Chondrocyte (in vitro differentiated cells): ENCODE results near the gene RNF168. TPM values are rescaled to one million over a fixed set of nuclear protein-coding genes. Genes with fewer than 3 reads are reported as not detected.

Source experiments
- DNase-seq: peaks from one replicate; pipeline ENCODE4 v3.0.0; 2021; ENCODE audit warnings: mixed read lengths, low spot score
- H3K27ac Mint-ChIP-seq: one replicate; pipeline ENCODE4 v1.8.0; 2021; ENCODE audit warnings: mild to moderate bottlenecking, moderate library complexity, mixed read lengths; ENCODE audit not compliant: unreplicated experiment
- H3K27me3 Mint-ChIP-seq: 2 replicates; pipeline ENCODE4 v1.8.0; 2021; ENCODE audit warnings: low read depth, mixed read lengths
- H3K36me3 Mint-ChIP-seq: 2 replicates; pipeline ENCODE4 v1.8.0; 2021; ENCODE audit warnings: low read depth, mixed read lengths
- H3K4me1 Mint-ChIP-seq: 2 replicates; pipeline ENCODE4 v1.8.0; 2021; ENCODE audit warnings: low read depth, mild to moderate bottlenecking, mixed read lengths
- H3K4me3 Mint-ChIP-seq: one replicate; pipeline ENCODE4 v1.8.0; 2021; ENCODE audit warnings: mild to moderate bottlenecking, moderate library complexity, mixed read lengths; ENCODE audit not compliant: unreplicated experiment
- H3K9me3 Mint-ChIP-seq: 2 replicates; pipeline ENCODE4 v1.8.0; 2021; ENCODE audit warnings: low read depth, mixed read lengths
- total RNA-seq: library from RNA; stranded (reverse); gene quantifications from 3 replicates; pipeline ENCODE4 v1.2.1, GENCODE V29; 2021
- TF ChIP-seq, protein P1 (sequence below): fragments of 200-600 bp; sonication (generic); IDR thresholded peaks from 2 replicates; pipeline ENCODE4 v1.5.0; 2021; ENCODE audit warnings: antibody characterized with exemption, mild to moderate bottlenecking, moderate library complexity

RNF168 gene
- total RNA-seq, 1 donor from 2014 or later = 19.5 TPM

DNA sequence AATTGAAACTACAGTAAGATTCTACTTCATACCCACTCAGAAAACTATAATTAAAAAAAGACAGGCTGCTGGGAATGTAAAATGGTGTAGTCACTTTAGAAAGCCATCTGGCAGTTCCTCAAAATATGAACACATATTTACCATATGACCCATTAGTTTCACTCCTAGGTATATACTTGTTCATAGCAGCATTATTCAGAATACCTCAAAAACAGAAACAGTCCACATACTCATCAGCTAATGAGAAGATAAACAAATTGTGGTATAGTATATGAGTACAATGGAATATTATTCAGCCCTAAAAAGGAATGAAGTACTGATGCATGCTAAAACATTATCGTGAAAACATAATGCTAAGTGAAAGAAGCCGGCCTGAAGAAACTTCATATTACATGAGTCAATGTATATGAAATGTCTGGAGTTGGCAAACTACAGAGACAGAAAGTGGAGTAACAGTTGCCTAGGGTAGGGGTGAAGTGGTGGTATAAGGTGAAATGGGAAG is 41.0 kb upstream of the RNF168 start:
- Mint-ChIP-seq H3K4me1 (no peaks in the 10 kb centered on the region), H3K36me3 (no peaks in the 10 kb centered on the region), H3K9me3 (peaks cover 9% of the 10 kb centered on the region), H3K27me3 (peaks cover 7% of the 10 kb centered on the region), H3K4me3 (no peak overlapping the region), H3K27ac (no peak overlapping the region)
- TF ChIP-seq, protein P1, sequence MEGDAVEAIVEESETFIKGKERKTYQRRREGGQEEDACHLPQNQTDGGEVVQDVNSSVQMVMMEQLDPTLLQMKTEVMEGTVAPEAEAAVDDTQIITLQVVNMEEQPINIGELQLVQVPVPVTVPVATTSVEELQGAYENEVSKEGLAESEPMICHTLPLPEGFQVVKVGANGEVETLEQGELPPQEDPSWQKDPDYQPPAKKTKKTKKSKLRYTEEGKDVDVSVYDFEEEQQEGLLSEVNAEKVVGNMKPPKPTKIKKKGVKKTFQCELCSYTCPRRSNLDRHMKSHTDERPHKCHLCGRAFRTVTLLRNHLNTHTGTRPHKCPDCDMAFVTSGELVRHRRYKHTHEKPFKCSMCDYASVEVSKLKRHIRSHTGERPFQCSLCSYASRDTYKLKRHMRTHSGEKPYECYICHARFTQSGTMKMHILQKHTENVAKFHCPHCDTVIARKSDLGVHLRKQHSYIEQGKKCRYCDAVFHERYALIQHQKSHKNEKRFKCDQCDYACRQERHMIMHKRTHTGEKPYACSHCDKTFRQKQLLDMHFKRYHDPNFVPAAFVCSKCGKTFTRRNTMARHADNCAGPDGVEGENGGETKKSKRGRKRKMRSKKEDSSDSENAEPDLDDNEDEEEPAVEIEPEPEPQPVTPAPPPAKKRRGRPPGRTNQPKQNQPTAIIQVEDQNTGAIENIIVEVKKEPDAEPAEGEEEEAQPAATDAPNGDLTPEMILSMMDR = no peak
- no peak for DNase-seq

- Mint-ChIP-seq H3K27me3 (peaks cover 9% of the 10 kb centered on the region), H3K4me1 (no peaks in the 10 kb centered on the region), H3K27ac (no peak overlapping the region), H3K9me3 (no peaks in the 10 kb centered on the region), H3K36me3 (no peaks in the 10 kb centered on the region), H3K4me3 (no peak overlapping the region)
- TF ChIP-seq, protein P1 = no peak
- DNase-seq = no peak
Measured at GRCh38 chr3:196541684-196542445, 38.3 kb upstream of the RNF168 start.

GRCh38 chr3:196537319-196537984 is 33.9 kb upstream of the RNF168 start:
- DNase-seq = no peak
- peaks cover 5% of the 10 kb centered on the region for H3K4me1 Mint-ChIP-seq
- H3K9me3 Mint-ChIP-seq = no peaks in the 10 kb centered on the region
- H3K27me3 Mint-ChIP-seq = peaks cover 4% of the 10 kb centered on the region
- no peaks in the 10 kb centered on the region for H3K36me3 Mint-ChIP-seq
- no peak overlapping the region for H3K4me3 Mint-ChIP-seq
- TF ChIP-seq, protein P1 = peak; percentile 79
- no peak overlapping the region for H3K27ac Mint-ChIP-seq

- Mint-ChIP-seq H3K4me3 (no peak overlapping the region), H3K4me1 (peaks cover 5% of the 10 kb centered on the region), H3K27ac (no peak overlapping the region), H3K27me3 (peaks cover 4% of the 10 kb centered on the region), H3K9me3 (peaks cover 8% of the 10 kb centered on the region), H3K36me3 (peaks cover 2% of the 10 kb centered on the region)
- no peak for DNase-seq
- TF ChIP-seq, protein P1 = no peak
Measured at GRCh38 chr3:196533260-196533681, 29.7 kb upstream of the RNF168 start.

DNA sequence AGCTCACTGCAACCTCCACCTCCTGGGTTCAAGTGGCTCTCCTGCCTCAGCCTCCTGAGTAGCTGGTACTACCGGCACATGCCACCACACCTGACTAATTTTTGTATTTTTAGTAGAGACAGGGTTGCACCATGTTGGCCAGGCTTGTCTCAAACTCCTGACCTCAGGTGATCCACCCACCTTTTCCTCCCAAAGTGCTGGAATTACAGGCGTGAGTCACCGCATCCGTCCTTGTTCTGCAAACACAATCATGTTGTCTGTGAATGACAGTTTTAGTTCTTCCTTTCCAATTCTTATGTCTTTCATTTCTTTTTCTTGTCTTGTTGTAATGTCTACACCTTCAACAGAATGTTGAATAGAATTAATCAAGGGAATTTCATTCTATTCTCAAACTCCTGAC is 27.9 kb upstream of the RNF168 start:
- DNase-seq = no peak
- Mint-ChIP-seq H3K27ac (no peak overlapping the region), H3K4me1 (peaks cover 10% of the 10 kb centered on the region), H3K36me3 (peaks cover 2% of the 10 kb centered on the region), H3K4me3 (no peak overlapping the region), H3K27me3 (no peaks in the 10 kb centered on the region), H3K9me3 (peaks cover 8% of the 10 kb centered on the region)
- TF ChIP-seq, protein P1 = no peak
